Islet precursor cell (in vitro differentiated cells): Measurements from ENCODE around the gene PAPOLA.
"Not testable (repeated sequence)": the region's sequence is repeated elsewhere in the genome, so short reads cannot be mapped to it uniquely, and the experiment has no call there.

Experiments used
- DNase-seq: peaks from one replicate; pipeline ENCODE4 v3.0.0-alpha.2; 2018

Gene PAPOLA

GRCh38 chr14:96501740-96502620 is at the start of gene PAPOLA:
PAPOLA (plus strand) TSS chr14:96502382; CDS start chr14:96502593, 211 bp downstream.
- peak; percentile 97 for DNase-seq

DNA sequence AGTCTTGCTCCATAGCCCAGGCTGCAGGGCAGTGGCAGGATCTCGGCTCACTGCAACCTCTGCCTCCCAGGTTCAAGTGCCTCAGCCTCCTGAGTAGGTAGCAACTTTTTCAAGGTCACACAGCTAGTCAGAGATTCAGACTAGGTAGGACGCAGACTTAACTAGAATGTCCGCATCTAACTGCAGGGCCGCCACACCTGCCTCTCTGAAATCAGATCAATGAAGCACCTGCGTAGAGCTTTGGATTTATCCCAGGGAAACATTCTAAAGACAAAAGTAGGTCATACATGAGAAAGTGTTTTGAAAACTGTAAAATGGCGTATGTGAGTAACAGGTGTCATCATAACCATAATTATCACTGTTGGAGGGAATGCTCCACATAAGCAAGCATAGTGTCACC is 49.5 kb upstream of the PAPOLA start:
- no peak for DNase-seq

- peak; percentile 78 for DNase-seq
Measured at GRCh38 chr14:96455588-96455987, 46.6 kb upstream of the PAPOLA start.

DNA sequence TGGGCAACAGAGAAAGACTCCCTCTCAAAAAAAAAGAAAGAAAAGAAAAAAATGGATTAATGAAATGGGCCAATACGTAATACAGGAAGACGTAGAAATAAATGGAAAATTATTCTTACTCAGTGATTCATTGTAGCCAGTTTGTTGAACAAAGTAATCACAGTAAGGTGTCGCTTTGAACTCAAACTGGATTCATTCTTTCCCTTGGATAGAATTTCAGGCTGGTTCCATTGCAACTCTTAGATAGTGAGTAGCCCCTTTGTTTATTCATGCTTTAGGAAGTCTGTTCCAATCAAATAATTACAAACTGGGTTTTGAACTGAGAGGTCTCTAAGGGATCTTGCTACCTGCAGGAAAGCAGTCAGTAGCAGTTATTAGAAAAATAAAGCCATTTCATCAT is 42.3 kb upstream of the PAPOLA start:
- no peak for DNase-seq

- peak; percentile 85 for DNase-seq
Measured at GRCh38 chr14:96461950-96462798, 40.0 kb upstream of the PAPOLA start.

GRCh38 chr14:96464136-96464535 is 38.0 kb upstream of the PAPOLA start:
- no peak for DNase-seq

- no peak for DNase-seq
Measured at GRCh38 chr14:96466918-96467317, 35.3 kb upstream of the PAPOLA start.

GRCh38 chr14:96470331-96470730 is 31.9 kb upstream of the PAPOLA start:
- DNase-seq = no peak

DNA sequence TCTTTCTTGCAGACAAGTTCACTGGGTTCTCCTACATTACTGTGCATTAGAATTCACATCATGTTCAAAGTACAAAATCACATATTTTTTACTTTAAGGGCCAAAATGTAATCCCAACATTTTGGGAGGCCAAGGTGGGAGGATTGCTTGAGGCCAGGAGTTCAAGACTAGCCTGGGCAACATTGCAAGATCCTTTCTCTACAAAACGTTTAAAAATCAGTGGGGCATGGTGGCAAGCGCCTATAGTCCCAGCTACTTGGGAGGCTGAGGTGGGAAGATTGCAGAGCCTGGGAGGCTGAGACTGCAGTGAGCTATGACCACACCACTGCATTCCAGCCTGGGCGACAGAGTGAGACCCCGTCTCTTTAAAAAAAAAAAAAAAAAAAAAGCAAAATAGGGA is 31.2 kb upstream of the PAPOLA start:
- DNase-seq = not testable (repeated sequence)

DNA sequence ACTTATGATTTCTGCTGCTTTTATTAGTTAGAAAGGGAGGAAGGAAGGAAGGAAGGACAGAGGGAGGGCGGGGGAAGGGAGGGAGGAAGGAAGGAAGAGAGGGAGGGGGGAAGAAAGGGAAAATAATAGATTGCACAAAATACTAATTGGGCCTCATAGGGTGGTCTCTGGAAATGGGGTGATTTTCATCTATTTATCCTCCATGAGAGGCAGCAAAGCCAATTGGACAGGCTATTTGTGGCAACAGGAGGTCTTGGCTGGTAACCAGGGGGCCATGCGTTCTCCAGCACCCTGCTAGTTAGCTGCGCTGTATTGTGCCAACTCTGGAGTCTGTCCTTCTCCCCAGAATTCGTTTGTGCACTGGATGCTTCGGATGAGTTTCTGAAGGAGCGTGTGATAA is 24.1 kb upstream of the PAPOLA start:
- no peak for DNase-seq

- peak; percentile 66 for DNase-seq
Measured at GRCh38 chr14:96479435-96480146, 22.6 kb upstream of the PAPOLA start.

DNA sequence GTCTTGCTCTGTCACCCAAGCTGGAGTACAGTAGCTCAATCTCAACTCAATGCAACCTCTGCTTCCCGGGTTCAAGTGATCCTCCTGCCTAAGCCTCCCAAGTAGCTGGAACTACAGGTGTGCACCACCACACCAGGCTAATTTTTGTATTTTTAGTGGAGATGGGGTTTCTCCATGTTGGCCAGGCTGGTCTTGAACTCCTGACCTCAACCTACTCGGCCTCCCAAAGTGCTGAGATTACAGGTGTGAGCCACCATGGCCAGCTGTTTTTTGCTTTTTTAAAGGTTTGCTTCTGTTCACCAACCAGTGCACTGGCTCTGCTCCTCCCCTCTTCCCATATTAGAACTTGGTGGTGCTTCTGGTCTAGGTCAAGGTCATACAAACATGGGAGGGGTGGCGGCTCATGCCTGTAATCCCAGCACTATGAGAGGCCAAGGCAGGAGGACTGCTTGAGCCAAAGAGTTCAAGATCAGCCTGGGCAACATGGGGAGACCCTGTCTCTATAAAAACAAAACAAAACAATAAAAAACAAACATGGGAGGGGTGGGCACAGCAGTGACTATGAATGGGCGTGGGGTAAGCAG is 20.4 kb upstream of the PAPOLA start:
- no peak for DNase-seq

- DNase-seq = no peak
Measured at GRCh38 chr14:96482986-96483385, 19.2 kb upstream of the PAPOLA start.

DNA sequence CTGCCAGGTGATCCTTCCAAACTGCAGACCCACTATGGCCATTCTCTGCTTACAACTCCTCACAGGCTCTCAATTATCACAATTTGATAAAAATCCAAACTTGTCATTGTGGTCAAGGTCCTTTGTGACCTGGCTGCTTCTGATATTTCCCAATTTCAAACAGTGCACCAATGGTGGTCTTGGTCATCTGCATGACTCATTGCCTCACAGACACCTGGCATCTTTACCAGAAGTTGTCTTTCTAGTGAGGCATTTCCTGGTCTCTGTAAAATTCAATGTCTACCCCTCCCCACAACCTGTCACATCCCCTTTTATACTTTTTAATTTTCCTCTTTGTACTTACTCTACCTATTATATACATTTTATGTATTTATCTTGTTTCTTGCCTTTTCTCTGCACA is 17.8 kb upstream of the PAPOLA start:
- DNase-seq = no peak

GRCh38 chr14:96486705-96487104 is 15.5 kb upstream of the PAPOLA start:
- no peak for DNase-seq

GRCh38 chr14:96489327-96489726 is 12.9 kb upstream of the PAPOLA start:
- DNase-seq = no peak

GRCh38 chr14:96493178-96493577 is 9.0 kb upstream of the PAPOLA start:
- DNase-seq = no peak

GRCh38 chr14:96494331-96494730 is 7.9 kb upstream of the PAPOLA start:
- DNase-seq = no peak

DNA sequence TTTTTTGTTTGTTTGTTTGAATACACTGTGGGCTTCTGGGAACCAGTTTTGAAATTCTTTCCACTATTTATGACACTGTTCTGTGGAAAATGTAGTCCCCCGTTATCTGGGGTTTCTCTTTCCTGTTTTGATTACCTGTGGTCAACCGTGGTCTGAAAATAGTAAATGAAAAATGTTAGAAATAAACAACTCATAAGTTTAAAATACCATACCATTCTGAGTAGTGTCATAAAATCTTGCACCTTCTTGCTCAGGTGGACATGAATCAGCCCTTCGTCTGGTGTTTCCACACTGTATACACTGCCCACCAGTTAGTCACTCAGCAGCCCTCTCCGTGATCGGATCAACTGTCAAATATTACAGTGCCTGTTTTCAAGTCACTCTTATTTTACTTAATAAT is 5.1 kb upstream of the PAPOLA start:
- DNase-seq = no peak

DNA sequence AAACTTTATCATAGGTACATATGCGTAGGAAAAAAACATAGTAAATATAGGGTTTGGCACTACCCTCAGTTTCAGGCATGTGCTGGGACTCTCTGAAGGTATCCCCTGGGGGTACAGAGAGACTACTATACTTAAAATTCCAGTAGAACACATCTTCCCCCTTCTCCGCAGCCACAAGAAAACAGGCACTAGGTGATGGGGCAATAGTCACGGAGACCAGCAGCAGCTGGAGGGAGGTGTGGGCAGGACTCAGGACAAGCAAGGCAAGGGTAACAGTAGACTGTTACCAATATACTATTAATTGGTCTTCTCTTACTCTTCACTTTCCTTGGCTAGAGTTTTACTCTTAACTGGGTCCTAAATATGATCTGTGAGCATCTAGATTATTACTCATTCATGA is 4.6 kb upstream of the PAPOLA start:
- peak; percentile 84 for DNase-seq

GRCh38 chr14:96501217-96501739 is 904 bp upstream of the PAPOLA start:
- no peak for DNase-seq

DNA sequence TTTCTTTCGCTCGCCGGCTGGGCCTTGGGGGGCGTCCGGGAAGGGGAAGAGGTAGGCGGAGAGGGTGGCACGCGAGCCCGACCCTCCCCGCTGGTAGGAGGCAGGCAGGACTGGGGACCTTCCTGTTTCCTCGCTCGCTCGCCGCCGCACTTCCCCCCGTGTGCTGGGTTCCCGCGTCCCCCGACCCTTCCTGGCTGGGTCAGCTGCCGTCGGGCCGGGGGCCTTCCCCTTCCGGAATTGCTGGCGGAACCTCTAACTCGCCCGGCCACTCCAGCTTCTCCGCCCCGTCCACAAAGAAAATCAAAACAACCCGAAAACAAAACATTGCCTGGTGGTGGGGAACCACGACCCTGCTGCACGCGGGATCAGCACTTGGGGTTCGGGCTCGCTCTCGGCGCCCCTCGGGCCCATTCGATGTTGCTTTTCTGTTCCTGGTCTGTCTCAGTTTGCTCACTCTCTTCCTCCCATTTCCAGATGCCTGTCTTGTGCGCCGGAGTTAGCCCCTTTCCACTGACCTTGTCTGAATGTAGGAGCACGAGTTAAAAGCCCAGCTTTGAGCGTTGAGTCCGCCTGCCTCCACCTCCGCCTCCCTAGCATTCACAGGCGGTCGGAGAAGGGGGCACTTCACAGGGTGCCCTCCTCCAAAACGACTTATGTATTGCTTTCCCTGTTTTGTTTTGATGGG is 581 bp downstream of the PAPOLA start:
- peak; percentile 70 for DNase-seq
